H9 (cell line): ENCODE data around the gene ARHGAP26. TPM values are rescaled to one million over a fixed set of nuclear protein-coding genes. Genes with fewer than 3 reads are reported as not detected.

Experiments used
- DNase-seq: peaks from one replicate; pipeline ENCODE4 v3.0.0-alpha.2; 2017
- H2AFZ ChIP-seq: one replicate; pipeline ENCODE4 v1.6.1; 2013; ENCODE audit warnings: mild to moderate bottlenecking, low read length, control low read depth, moderate library complexity
- H2AK5ac ChIP-seq: 2 replicates; pipeline ENCODE4 v1.6.1; 2013; ENCODE audit warnings: low read length, control low read depth, mixed read lengths; ENCODE audit not compliant: insufficient read length
- H2BK120ac ChIP-seq: one replicate; pipeline ENCODE4 v1.6.1; 2013; ENCODE audit warnings: low read depth, mild to moderate bottlenecking, low read length, control low read depth, inconsistent platforms; ENCODE audit not compliant: poor library complexity, severe bottlenecking
- H2BK12ac ChIP-seq: 2 replicates; pipeline ENCODE4 v1.6.1; 2013; ENCODE audit warnings: low read length, control low read depth, mixed read lengths, low read depth; ENCODE audit not compliant: insufficient read length
- H2BK15ac ChIP-seq: 2 replicates; pipeline ENCODE4 v1.6.1; 2013; ENCODE audit warnings: low read depth, low read length, control low read depth
- H2BK20ac ChIP-seq: one replicate; pipeline ENCODE4 v1.6.1; 2013; ENCODE audit warnings: low read depth, mild to moderate bottlenecking, low read length, control low read depth, inconsistent platforms; ENCODE audit not compliant: poor library complexity, severe bottlenecking
- H2BK5ac ChIP-seq: 2 replicates; pipeline ENCODE4 v1.6.1; 2013; ENCODE audit warnings: low read length, control low read depth, mixed read lengths; ENCODE audit not compliant: insufficient read length
- H3K14ac ChIP-seq: 2 replicates; pipeline ENCODE4 v1.6.1; 2013; ENCODE audit warnings: low read length, control low read depth; ENCODE audit not compliant: insufficient read depth
- H3K18ac ChIP-seq: 2 replicates; pipeline ENCODE4 v1.6.1; 2013; ENCODE audit warnings: low read depth, mild to moderate bottlenecking, mixed read lengths, low read length, control low read depth; ENCODE audit not compliant: insufficient read length
- H3K23ac ChIP-seq: 2 replicates; pipeline ENCODE4 v1.6.1; 2013; ENCODE audit warnings: low read length, control low read depth, mixed read lengths, low read depth; ENCODE audit not compliant: insufficient read length
- H3K23me2 ChIP-seq: 2 replicates; pipeline ENCODE4 v1.6.1; 2013; ENCODE audit warnings: low read depth, mild to moderate bottlenecking, mixed read lengths, low read length, control low read depth; ENCODE audit not compliant: insufficient read length, poor library complexity, severe bottlenecking
- H3K27ac ChIP-seq: 2 replicates; pipeline ENCODE4 v1.5.1; 2013; ENCODE audit warnings: low read length, control low read depth, mixed read lengths, low read depth; ENCODE audit not compliant: insufficient read length
- H3K27me3 ChIP-seq: 2 replicates; pipeline ENCODE4 v1.6.1; 2013; ENCODE audit warnings: low read length, control low read depth, inconsistent platforms; ENCODE audit not compliant: insufficient read depth
- H3K4ac ChIP-seq: 2 replicates; pipeline ENCODE4 v1.6.1; 2013; ENCODE audit warnings: low read depth, mild to moderate bottlenecking, control low read depth, inconsistent platforms, low read length, moderate library complexity
- H3K4me1 ChIP-seq: 2 replicates; pipeline ENCODE4 v1.6.1; 2013; ENCODE audit warnings: low read length, control low read depth, inconsistent platforms; ENCODE audit not compliant: insufficient read depth
- H3K4me2 ChIP-seq: 2 replicates; pipeline ENCODE4 v1.6.1; 2013; ENCODE audit warnings: low read length, control low read depth, mixed read lengths; ENCODE audit not compliant: insufficient read length, insufficient read depth
- H3K56ac ChIP-seq: 2 replicates; pipeline ENCODE4 v1.6.1; 2013; ENCODE audit warnings: low read depth, mild to moderate bottlenecking, mixed read lengths, low read length, control low read depth; ENCODE audit not compliant: insufficient read length
- H3K79me1 ChIP-seq: 2 replicates; pipeline ENCODE4 v1.6.1; 2013; ENCODE audit warnings: low read depth, mild to moderate bottlenecking, moderate library complexity, low read length, control low read depth, inconsistent platforms; ENCODE audit not compliant: insufficient read depth, poor library complexity, severe bottlenecking
- H3K79me2 ChIP-seq: 2 replicates; pipeline ENCODE4 v1.6.1; 2013; ENCODE audit warnings: low read length, control low read depth, inconsistent platforms; ENCODE audit not compliant: insufficient read depth
- H3K9ac ChIP-seq: 2 replicates; pipeline ENCODE4 v1.6.1; 2013; ENCODE audit warnings: low read length, control low read depth, mixed read lengths; ENCODE audit not compliant: insufficient read length; ENCODE audit errors: extremely low read depth
- H3K9me3 ChIP-seq: one replicate; pipeline ENCODE4 v1.6.1; 2013; ENCODE audit warnings: low read depth, low read length, inconsistent platforms; ENCODE audit not compliant: control insufficient read depth
- H3T11ph ChIP-seq: one replicate; pipeline ENCODE4 v1.6.1; 2013; ENCODE audit warnings: mild to moderate bottlenecking, low read length, control low read depth, inconsistent platforms
- H4K20me1 ChIP-seq: one replicate; pipeline ENCODE4 v1.6.1; 2013; ENCODE audit not compliant: control insufficient read depth, insufficient read length, insufficient read depth
- H4K5ac ChIP-seq: 2 replicates; pipeline ENCODE4 v1.6.1; 2013; ENCODE audit warnings: low read depth, mild to moderate bottlenecking, mixed read lengths, low read length, control low read depth; ENCODE audit not compliant: insufficient read length
- H4K8ac ChIP-seq: replicated peaks from 2 replicates; pipeline ENCODE4 v1.6.1; 2013; ENCODE audit warnings: low read length, control low read depth, mixed read lengths, low read depth; ENCODE audit not compliant: insufficient read length
- H4K91ac ChIP-seq: 2 replicates; pipeline ENCODE4 v1.6.1; 2013; ENCODE audit warnings: low read depth, mild to moderate bottlenecking, moderate library complexity, mixed read lengths, low read length, control low read depth; ENCODE audit not compliant: insufficient read length
- H3K27ac Mint-ChIP-seq, 3 experiments: 2 replicates in 2 of 3; 3 replicates in 1 of 3; pipeline ENCODE4 v1.8.0; 2020 to 2021; ENCODE audit warnings: mixed read lengths in 3 of 3, mild to moderate bottlenecking in 1 of 3, moderate library complexity in 1 of 3
- H3K27me3 Mint-ChIP-seq: 2 replicates; pipeline ENCODE4 v1.8.0; 2021; ENCODE audit warnings: low read depth, mild to moderate bottlenecking, moderate library complexity, mixed read lengths
- H3K36me3 Mint-ChIP-seq, 3 experiments: 2 replicates in 2 of 3; 3 replicates in 1 of 3; pipeline ENCODE4 v1.8.0; 2020 to 2021; ENCODE audit warnings: low read depth in 3 of 3, mixed read lengths in 3 of 3; ENCODE audit not compliant: insufficient read depth in 1 of 3
- H3K4me1 Mint-ChIP-seq, 2 experiments: 2 replicates each; pipeline ENCODE4 v1.8.0; 2020; ENCODE audit warnings: mixed read lengths in 2 of 2
- H3K4me3 Mint-ChIP-seq, 2 experiments: 2 replicates in 1 of 2; 3 replicates in 1 of 2; pipeline ENCODE4 v1.8.0; 2020 to 2021; ENCODE audit warnings: mild to moderate bottlenecking in 2 of 2, mixed read lengths in 2 of 2, moderate library complexity in 1 of 2
- H3K9me3 Mint-ChIP-seq, 2 experiments: 2 replicates in 1 of 2; 3 replicates in 1 of 2; pipeline ENCODE4 v1.8.0; 2020; ENCODE audit warnings: mild to moderate bottlenecking in 2 of 2, mixed read lengths in 2 of 2, moderate library complexity in 1 of 2
- CTCF ChIP-seq: fragments of 200-600 bp; sonication (generic); conservative IDR thresholded peaks from 3 replicates; pipeline ENCODE4 v1.8.0; 2021; ENCODE audit warnings: antibody characterized with exemption, mild to moderate bottlenecking
- WGBS: extraction: QIAGEN DNeasy Blood & Tissue Kit; methylation state at CpG from one replicate; pipeline ENCODE4 v1.1.7; 2013; ENCODE audit warnings: missing lambda C conversion rate, low lambda C conversion rate, mixed read lengths; ENCODE audit not compliant: insufficient read length; ENCODE audit errors: extremely low coverage; 5-methylcytosine and 5-hydroxymethylcytosine counted together
- total RNA-seq: library from RNA; stranded (reverse); gene quantifications from 2 replicates; pipeline ENCODE4 v1.2.1, GENCODE V29; 2021

Gene ARHGAP26
- total RNA-seq, 1 experiment from 2014 or later = 13.8 TPM

GRCh38 chr5:142910128-142910527 is 140.0 kb downstream of the ARHGAP26 start:
- H3K36me3 Mint-ChIP-seq = peaks cover 31 to 48% (median 36%) of the 10 kb centered on the region in 3 experiments

More at GRCh38 chr5:142910128-142910527, 140.0 kb downstream of the ARHGAP26 start:
- Histone ChIP-seq H3K56ac (no peak overlapping the region), H3T11ph (no peak overlapping the region), H3K27ac (no peak overlapping the region), H4K8ac (no peak overlapping the region), H2BK20ac (no peak overlapping the region), H2BK12ac (no peak overlapping the region), H3K27me3 (no peaks in the 10 kb centered on the region), H2AFZ (no peak overlapping the region), H4K91ac (no peak overlapping the region), H3K23me2 (no peaks in the 10 kb centered on the region), H2BK120ac (no peak overlapping the region), H3K4me2 (no peak overlapping the region), H3K79me2 (no peaks in the 10 kb centered on the region), H3K14ac (no peak overlapping the region), H4K5ac (no peak overlapping the region), H3K79me1 (no peaks in the 10 kb centered on the region), H2BK15ac (no peak overlapping the region), H2AK5ac (no peak overlapping the region), H3K9me3 (no peaks in the 10 kb centered on the region), H4K20me1 (no peaks in the 10 kb centered on the region), H3K18ac (no peak overlapping the region), H3K4ac (no peak overlapping the region), H3K9ac (no peak overlapping the region), H3K23ac (no peak overlapping the region), H2BK5ac (no peak overlapping the region), H3K4me1 (peaks cover 2% of the 10 kb centered on the region; the same call in 1 of the 2 replicates)
- no peak overlapping the region for H3K4me3 Mint-ChIP-seq
- DNase-seq = no peak
- no peak overlapping the region for H3K27ac Mint-ChIP-seq
- TF ChIP-seq CTCF = no peak
- H3K27me3 Mint-ChIP-seq = no peaks in the 10 kb centered on the region
- WGBS = no CpG with 5 or more reads among the region's 6 CpGs
- H3K9me3 Mint-ChIP-seq = no peaks in the 10 kb centered on the region
- peaks cover 14 to 19% of the 10 kb centered on the region in 2 experiments for H3K4me1 Mint-ChIP-seq
